Chondrocyte (in vitro differentiated cells): ENCODE results near the gene SEC14L1. TPM values are rescaled to one million over a fixed set of nuclear protein-coding genes. Genes with fewer than 3 reads are reported as not detected.
"Not testable (repeated sequence)": the region's sequence is repeated elsewhere in the genome, so short reads cannot be mapped to it uniquely, and the experiment has no call there.

Experiments used
- DNase-seq: peaks from one replicate; pipeline ENCODE4 v3.0.0; 2021; ENCODE audit warnings: mixed read lengths, low spot score
- H3K27ac Mint-ChIP-seq: one replicate; pipeline ENCODE4 v1.8.0; 2021; ENCODE audit warnings: mild to moderate bottlenecking, moderate library complexity, mixed read lengths; ENCODE audit not compliant: unreplicated experiment
- H3K27me3 Mint-ChIP-seq: 2 replicates; pipeline ENCODE4 v1.8.0; 2021; ENCODE audit warnings: low read depth, mixed read lengths
- H3K36me3 Mint-ChIP-seq: 2 replicates; pipeline ENCODE4 v1.8.0; 2021; ENCODE audit warnings: low read depth, mixed read lengths
- H3K4me1 Mint-ChIP-seq: 2 replicates; pipeline ENCODE4 v1.8.0; 2021; ENCODE audit warnings: low read depth, mild to moderate bottlenecking, mixed read lengths
- H3K4me3 Mint-ChIP-seq: one replicate; pipeline ENCODE4 v1.8.0; 2021; ENCODE audit warnings: mild to moderate bottlenecking, moderate library complexity, mixed read lengths; ENCODE audit not compliant: unreplicated experiment
- H3K9me3 Mint-ChIP-seq: 2 replicates; pipeline ENCODE4 v1.8.0; 2021; ENCODE audit warnings: low read depth, mixed read lengths
- total RNA-seq: library from RNA; stranded (reverse); gene quantifications from 3 replicates; pipeline ENCODE4 v1.2.1, GENCODE V29; 2021
- TF ChIP-seq, protein P1 (sequence below): fragments of 200-600 bp; sonication (generic); IDR thresholded peaks from 2 replicates; pipeline ENCODE4 v1.5.0; 2021; ENCODE audit warnings: antibody characterized with exemption, mild to moderate bottlenecking, moderate library complexity

Gene SEC14L1
- total RNA-seq, 1 donor from 2014 or later: 51.8 TPM

DNA sequence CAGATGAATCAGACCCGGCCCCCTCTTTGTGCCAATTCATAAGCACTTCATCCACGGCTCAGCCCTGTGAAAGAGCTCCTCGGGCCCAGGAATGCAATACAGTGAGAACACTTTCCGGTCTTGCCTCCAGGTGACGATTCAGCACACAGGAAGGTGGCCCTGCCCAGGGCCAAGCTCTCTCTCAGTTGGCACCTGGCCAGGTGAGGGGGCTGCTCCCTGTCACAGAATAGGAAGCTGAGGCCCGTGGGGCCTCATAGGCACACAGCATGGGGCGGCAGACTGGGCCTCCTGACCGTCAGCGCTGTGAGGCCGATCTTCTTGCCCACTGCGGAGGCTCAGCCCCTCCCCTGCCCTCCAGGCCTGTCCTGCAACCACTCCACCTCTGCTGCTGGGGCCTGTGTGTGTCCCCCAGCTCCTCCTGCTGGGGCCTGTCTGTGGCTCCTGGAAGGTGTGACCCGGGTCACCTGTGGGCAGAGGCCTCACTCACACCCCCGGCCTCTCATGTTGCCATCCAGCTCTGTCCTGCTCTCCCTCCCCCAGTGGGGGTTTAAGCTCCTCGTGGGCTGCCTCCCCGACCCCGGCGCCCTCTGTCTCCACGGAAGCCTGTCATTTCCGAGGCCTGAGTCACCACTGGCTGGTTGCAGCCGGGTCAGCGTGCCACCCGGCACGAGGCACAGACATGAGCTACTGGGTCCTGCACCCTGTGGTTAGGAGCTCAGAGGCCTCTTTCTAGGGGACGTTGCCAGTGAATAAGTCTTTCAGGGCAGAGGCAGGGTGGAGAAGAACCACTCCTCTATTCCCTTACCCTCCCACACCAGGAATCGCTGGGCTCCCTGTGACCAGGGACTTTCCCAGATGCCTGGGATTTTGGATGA lies 114.4 kb downstream of the SEC14L1 start:
- no peak for DNase-seq
- Mint-ChIP-seq H3K27me3 (no peaks in the 10 kb centered on the region), H3K27ac (peak overlapping the region; percentile 92), H3K4me3 (no peak overlapping the region), H3K36me3 (no peaks in the 10 kb centered on the region), H3K9me3 (no peaks in the 10 kb centered on the region), H3K4me1 (peaks cover 34% of the 10 kb centered on the region)
- TF ChIP-seq, protein P1, sequence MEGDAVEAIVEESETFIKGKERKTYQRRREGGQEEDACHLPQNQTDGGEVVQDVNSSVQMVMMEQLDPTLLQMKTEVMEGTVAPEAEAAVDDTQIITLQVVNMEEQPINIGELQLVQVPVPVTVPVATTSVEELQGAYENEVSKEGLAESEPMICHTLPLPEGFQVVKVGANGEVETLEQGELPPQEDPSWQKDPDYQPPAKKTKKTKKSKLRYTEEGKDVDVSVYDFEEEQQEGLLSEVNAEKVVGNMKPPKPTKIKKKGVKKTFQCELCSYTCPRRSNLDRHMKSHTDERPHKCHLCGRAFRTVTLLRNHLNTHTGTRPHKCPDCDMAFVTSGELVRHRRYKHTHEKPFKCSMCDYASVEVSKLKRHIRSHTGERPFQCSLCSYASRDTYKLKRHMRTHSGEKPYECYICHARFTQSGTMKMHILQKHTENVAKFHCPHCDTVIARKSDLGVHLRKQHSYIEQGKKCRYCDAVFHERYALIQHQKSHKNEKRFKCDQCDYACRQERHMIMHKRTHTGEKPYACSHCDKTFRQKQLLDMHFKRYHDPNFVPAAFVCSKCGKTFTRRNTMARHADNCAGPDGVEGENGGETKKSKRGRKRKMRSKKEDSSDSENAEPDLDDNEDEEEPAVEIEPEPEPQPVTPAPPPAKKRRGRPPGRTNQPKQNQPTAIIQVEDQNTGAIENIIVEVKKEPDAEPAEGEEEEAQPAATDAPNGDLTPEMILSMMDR: peak; percentile 18

DNA sequence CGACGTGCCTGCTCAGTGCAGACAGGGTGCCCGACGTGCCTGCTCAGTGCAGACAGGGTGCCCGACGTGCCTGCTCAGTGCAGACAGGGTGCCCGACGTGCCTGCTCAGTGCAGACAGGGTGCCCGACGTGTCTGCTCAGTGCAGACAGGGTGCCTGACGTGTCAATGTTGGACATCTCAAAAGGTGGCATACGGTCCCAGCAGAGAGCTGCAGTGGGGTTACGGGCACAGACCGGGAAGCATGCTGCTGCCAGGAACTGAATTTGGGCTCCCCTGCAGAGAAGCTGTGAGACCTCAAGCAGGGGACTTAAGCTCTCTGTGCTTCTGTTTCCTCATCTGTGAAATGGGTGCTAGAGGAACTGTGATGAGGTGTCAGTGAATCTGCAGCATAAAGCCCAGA lies 115.2 kb downstream of the SEC14L1 start:
- H3K9me3 Mint-ChIP-seq, H3K27ac Mint-ChIP-seq, H3K27me3 Mint-ChIP-seq: not testable (repeated sequence)

DNA sequence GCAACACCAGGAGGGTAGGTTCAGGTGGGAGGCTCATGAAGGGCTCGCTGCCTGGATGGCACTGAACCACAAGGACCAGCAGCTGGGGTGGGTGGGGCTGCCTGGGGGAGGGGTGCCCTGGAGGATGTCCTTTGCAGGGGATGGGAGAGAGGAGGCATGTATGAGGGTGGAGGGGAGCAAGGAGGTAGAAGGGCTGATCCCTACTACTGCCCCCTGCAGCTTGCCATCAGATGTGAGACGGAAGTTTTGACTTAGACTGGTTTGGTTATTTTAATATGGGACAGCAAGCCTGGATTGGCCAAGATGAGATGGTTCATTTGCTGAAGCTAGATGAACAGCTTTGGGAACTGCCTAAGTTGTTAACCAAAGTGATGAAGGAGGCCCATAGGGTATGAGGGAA lies 115.9 kb downstream of the SEC14L1 start:
- no peak overlapping the region for H3K27ac Mint-ChIP-seq
- no peaks in the 10 kb centered on the region for H3K9me3 Mint-ChIP-seq
- no peak overlapping the region for H3K4me3 Mint-ChIP-seq
- TF ChIP-seq, protein P1: peak; percentile 41
- no peaks in the 10 kb centered on the region for H3K27me3 Mint-ChIP-seq
- H3K4me1 Mint-ChIP-seq: peaks cover 32% of the 10 kb centered on the region
- H3K36me3 Mint-ChIP-seq: no peaks in the 10 kb centered on the region
- no peak for DNase-seq

More for the DNA sequence above, 115.2 kb downstream of the SEC14L1 start:
- not testable (repeated sequence) for H3K4me3 Mint-ChIP-seq, H3K36me3 Mint-ChIP-seq, DNase-seq
- peaks cover 34% of the 10 kb centered on the region for H3K4me1 Mint-ChIP-seq

DNA sequence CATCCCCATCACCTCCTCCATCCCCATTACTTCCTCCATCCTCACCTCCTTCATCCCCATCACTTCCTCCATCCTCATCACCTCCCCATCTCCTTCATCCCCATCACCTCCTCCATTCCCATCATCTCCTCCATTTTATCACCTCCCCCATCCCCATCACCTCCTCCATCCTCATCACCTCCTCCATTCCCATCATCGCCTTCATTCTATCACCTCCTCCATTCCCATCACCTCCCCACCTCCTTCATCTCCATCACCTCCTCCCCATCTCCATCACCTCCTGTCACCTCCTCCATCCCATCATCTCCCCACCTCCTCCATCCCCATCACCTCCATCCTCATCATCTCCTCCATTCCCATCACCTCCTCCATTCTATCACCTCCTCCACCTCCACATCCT lies 116.4 kb downstream of the SEC14L1 start:
- DNase-seq: no peak
- TF ChIP-seq, protein P1: no peak
- Mint-ChIP-seq H3K4me3 (no peak overlapping the region), H3K4me1 (peaks cover 27% of the 10 kb centered on the region), H3K36me3 (no peaks in the 10 kb centered on the region), H3K9me3 (no peaks in the 10 kb centered on the region), H3K27me3 (no peaks in the 10 kb centered on the region), H3K27ac (no peak overlapping the region)

DNA sequence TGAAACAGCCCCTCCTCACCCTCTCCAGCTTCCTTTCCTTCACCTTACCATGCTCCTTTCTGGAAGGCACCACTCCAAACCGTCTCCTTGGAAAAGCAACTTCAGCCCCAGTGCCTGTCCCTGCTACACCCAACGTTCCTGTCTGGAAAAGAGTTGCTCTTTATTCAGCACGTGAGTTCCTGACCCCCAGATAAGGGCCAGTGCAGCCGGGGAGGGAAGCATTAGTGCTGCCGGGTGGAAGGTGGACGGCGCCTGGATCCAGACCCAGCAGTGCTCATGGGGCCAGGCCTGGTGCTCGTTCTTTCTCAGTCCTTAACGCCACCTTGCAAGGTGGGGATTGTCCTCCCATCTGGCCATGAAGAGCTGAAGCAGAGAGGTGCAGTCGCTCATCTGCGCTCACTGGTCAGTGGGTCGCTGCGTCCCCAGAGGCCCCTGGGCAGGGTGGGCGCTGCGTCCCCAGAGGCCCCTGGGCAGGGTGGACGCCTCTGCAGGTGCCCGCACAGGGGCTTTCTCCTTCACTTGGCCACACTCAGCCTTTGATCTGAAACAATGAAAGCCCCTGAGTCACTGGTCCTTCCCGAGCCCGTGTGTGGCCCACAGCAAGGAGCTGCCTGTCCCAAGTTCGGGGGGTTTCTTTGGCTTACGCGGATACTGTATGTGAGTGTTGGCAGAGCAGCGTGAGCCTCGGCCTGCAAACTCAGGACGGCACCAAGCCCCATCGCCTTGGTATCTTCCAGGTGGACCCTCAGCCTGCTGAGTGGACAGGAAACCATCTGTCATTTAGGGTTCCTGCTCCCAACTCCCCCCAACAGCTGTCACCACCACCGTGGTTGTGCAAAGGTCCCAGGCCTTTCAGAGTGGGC lies 117.1 kb downstream of the SEC14L1 start:
- TF ChIP-seq, protein P1: no peak
- Mint-ChIP-seq H3K36me3 (no peaks in the 10 kb centered on the region), H3K27me3 (no peaks in the 10 kb centered on the region), H3K4me1 (peaks cover 21% of the 10 kb centered on the region), H3K27ac (no peak overlapping the region), H3K9me3 (no peaks in the 10 kb centered on the region), H3K4me3 (no peak overlapping the region)
- DNase-seq: no peak
